HFF-Myc (cell line): ENCODE measurements around the gene CHRND.

Experiments used
- DNase-seq: peaks from one replicate; pipeline ENCODE4 v3.0.0-alpha.2; 2011; ENCODE audit warnings: low read depth; ENCODE audit errors: extremely low read depth
- H3K4me3 ChIP-seq: replicated peaks from 2 replicates; pipeline ENCODE4 v1.5.1; 2011; ENCODE audit warnings: low read depth, mild to moderate bottlenecking, control low read depth, low read length
- CTCF ChIP-seq: IDR thresholded peaks from 2 replicates; pipeline ENCODE4 v1.5.1; 2012; ENCODE audit warnings: mild to moderate bottlenecking, low read depth, low read length, control low read depth; ENCODE audit errors: missing control alignments

Gene CHRND

GRCh38 chr2:232551250-232551638, 25.3 kb downstream of the CHRND start:
- DNase-seq = no peak
- no peak for TF ChIP-seq CTCF

GRCh38 chr2:232551776-232552175, 25.8 kb downstream of the CHRND start:
- H3K4me3 ChIP-seq = peak overlapping the region; percentile 97
- no peak for DNase-seq
- no peak for TF ChIP-seq CTCF

More at GRCh38 chr2:232551250-232551638, 25.3 kb downstream of the CHRND start:
- peak overlapping the region; percentile 97 for H3K4me3 ChIP-seq

GRCh38 chr2:232556426-232556825, 30.5 kb downstream of the CHRND start:
- no peak for TF ChIP-seq CTCF
- no peak overlapping the region for H3K4me3 ChIP-seq
- DNase-seq = no peak

GRCh38 chr2:232562515-232563151, 36.7 kb downstream of the CHRND start:
- TF ChIP-seq CTCF = no peak
- no peak for DNase-seq
- no peak overlapping the region for H3K4me3 ChIP-seq

GRCh38 chr2:232563580-232563979, 37.6 kb downstream of the CHRND start:
- no peak for DNase-seq
- no peak overlapping the region for H3K4me3 ChIP-seq
- TF ChIP-seq CTCF = no peak

GRCh38 chr2:232567721-232568120, 41.8 kb downstream of the CHRND start:
- no peak for TF ChIP-seq CTCF
- no peak for DNase-seq
- H3K4me3 ChIP-seq = no peak overlapping the region

- no peak overlapping the region for H3K4me3 ChIP-seq
- no peak for TF ChIP-seq CTCF
- DNase-seq = peak; percentile 78
Measured at GRCh38 chr2:232568161-232568560, 42.2 kb downstream of the CHRND start.
